ENCODE measurements around the gene EEFSEC. TPM values are rescaled to one million over a fixed set of nuclear protein-coding genes. Genes with fewer than 3 reads are reported as not detected.

Gene EEFSEC
- total RNA-seq, 2 donors from 2014 or later = 15.7 to 18.0 TPM

- Histone ChIP-seq H3K4me1 (peaks cover 0 to 3% of the 10 kb centered on the region in 2 donors), H3K27me3 (no peaks in the 10 kb centered on the region), H3K9me3 (no peaks in the 10 kb centered on the region), H3K27ac (no peak overlapping the region), H3K36me3 (peaks cover under 1% of the 10 kb centered on the region), H3K4me3 (no peak overlapping the region)
- no peak for TF ChIP-seq CTCF (IDR thresholded peaks at IDR 0.05)
- no peak for DNase-seq (ENCODE audit: low spot score)
These were observed 194.0 kb downstream of the EEFSEC start for GRCh38 chr3:128347282-128347681.

GRCh38 chr3:128348075-128348474 lies 194.8 kb downstream of the EEFSEC start:
- Histone ChIP-seq H3K27ac (no peak overlapping the region), H3K9me3 (no peaks in the 10 kb centered on the region), H3K4me3 (no peak overlapping the region), H3K4me1 (peaks cover 0 to 3% of the 10 kb centered on the region in 2 donors), H3K27me3 (no peaks in the 10 kb centered on the region), H3K36me3 (no peaks in the 10 kb centered on the region)
- DNase-seq (ENCODE audit: low spot score) = no peak
- no peak for TF ChIP-seq CTCF (IDR thresholded peaks at IDR 0.05)

GRCh38 chr3:128348805-128349531 lies 195.7 kb downstream of the EEFSEC start:
- H3K4me3 ChIP-seq = no peak overlapping the region
- H3K4me1 ChIP-seq = peaks cover 0 to 7% of the 10 kb centered on the region in 2 donors
- no peak for DNase-seq (ENCODE audit: low spot score)
- H3K36me3 ChIP-seq = no peaks in the 10 kb centered on the region
- no peak for TF ChIP-seq CTCF (IDR thresholded peaks at IDR 0.05)
- no peaks in the 10 kb centered on the region for H3K9me3 ChIP-seq
- H3K27me3 ChIP-seq = no peaks in the 10 kb centered on the region
- H3K27ac ChIP-seq = no peak overlapping the region

GRCh38 chr3:128349963-128350599 lies 196.8 kb downstream of the EEFSEC start:
- H3K4me1 ChIP-seq = peaks cover 0 to 14% of the 10 kb centered on the region in 2 donors
- H3K27me3 ChIP-seq = no peaks in the 10 kb centered on the region
- no peak for TF ChIP-seq CTCF (IDR thresholded peaks at IDR 0.05)
- DNase-seq (ENCODE audit: low spot score) = no peak
- H3K27ac ChIP-seq = no peak overlapping the region
- no peaks in the 10 kb centered on the region for H3K36me3 ChIP-seq
- no peak overlapping the region for H3K4me3 ChIP-seq
- no peaks in the 10 kb centered on the region for H3K9me3 ChIP-seq

GRCh38 chr3:128351546-128351945 lies 198.3 kb downstream of the EEFSEC start:
- H3K36me3 ChIP-seq = no peaks in the 10 kb centered on the region
- H3K4me1 ChIP-seq = peaks cover 0 to 14% of the 10 kb centered on the region in 2 donors
- H3K27me3 ChIP-seq = no peaks in the 10 kb centered on the region
- H3K4me3 ChIP-seq = no peak overlapping the region
- H3K27ac ChIP-seq = no peak overlapping the region
- no peaks in the 10 kb centered on the region for H3K9me3 ChIP-seq
- TF ChIP-seq CTCF (IDR thresholded peaks at IDR 0.05) = no peak
- no peak for DNase-seq (ENCODE audit: low spot score)
